Stimulated activated CD8-positive, alpha-beta memory T cell treated with anti-CD3 and anti-CD28 coated beads, Interleukin-7, amount 100 ng/mL, for 1 hour (primary cell): ENCODE data around the gene CMBL.
"Not testable (repeated sequence)": the region's sequence is repeated elsewhere in the genome, so short reads cannot be mapped to it uniquely, and the experiment has no call there.

Experiments used
- DNase-seq, 2 donors: peaks; one replicate each; pipeline ENCODE4 v3.0.0-alpha.2; 2020; ENCODE audit warnings: low read depth in 2 of 2

Gene CMBL

GRCh38 chr5:10257870-10258269 lies 49.8 kb downstream of the CMBL start:
- DNase-seq = no peak

- DNase-seq = no peak
Measured at GRCh38 chr5:10254686-10255085, 53.0 kb downstream of the CMBL start.

- no peak for DNase-seq
Measured at GRCh38 chr5:10253390-10253789, 54.3 kb downstream of the CMBL start.

GRCh38 chr5:10251405-10251804 lies 56.3 kb downstream of the CMBL start:
- no peak for DNase-seq

- no peak for DNase-seq
Measured at GRCh38 chr5:10250806-10251276, 56.9 kb downstream of the CMBL start.

- peak; percentile 75 to 78 for DNase-seq
Measured at GRCh38 chr5:10249948-10250805, 57.5 kb downstream of the CMBL start, which contains the start of gene CCT5. Gene CCT5 (plus strand): TSS chr5:10250280. CDS start chr5:10250341, 61 bp downstream.

GRCh38 chr5:10248378-10249260 lies 59.1 kb downstream of the CMBL start:
- no peak for DNase-seq

- not testable (repeated sequence) for DNase-seq
Measured at GRCh38 chr5:10247217-10247616, 60.5 kb downstream of the CMBL start.

GRCh38 chr5:10246761-10247160 lies 60.9 kb downstream of the CMBL start:
- DNase-seq = no peak

GRCh38 chr5:10244342-10244944 lies 63.3 kb downstream of the CMBL start:
- no peak for DNase-seq

- DNase-seq = no peak
Measured at GRCh38 chr5:10243660-10244240, 64.0 kb downstream of the CMBL start.

- no peak for DNase-seq
Measured at GRCh38 chr5:10235350-10235749, 72.4 kb downstream of the CMBL start.

GRCh38 chr5:10233505-10233904 lies 74.2 kb downstream of the CMBL start:
- DNase-seq = no peak

- DNase-seq = no peak
Measured at GRCh38 chr5:10233011-10233410, 74.7 kb downstream of the CMBL start.

GRCh38 chr5:10232386-10232785 lies 75.3 kb downstream of the CMBL start:
- no peak for DNase-seq

- DNase-seq = no peak
Measured at GRCh38 chr5:10229306-10230048, 78.2 kb downstream of the CMBL start.

GRCh38 chr5:10228288-10228687 lies 79.4 kb downstream of the CMBL start:
- DNase-seq = no peak
